IMR-90 (cell line): ENCODE data around the gene LRP1B. TPM values are rescaled to one million over a fixed set of nuclear protein-coding genes. Genes with fewer than 3 reads are reported as not detected.

Experiments used
- ATAC-seq: fragments of 200-7000 bp; cut with Tn5 transposase; 2 replicates; pipeline ENCODE4 v1.9.1; 2020; ENCODE audit warnings: low read depth, mild to moderate bottlenecking, moderate library complexity
- BruUV-seq: library from RNA; stranded (reverse); fragments of 400-500 nt; replicated peaks from 2 replicates; lab custom pipeline; 2021; lab: Mats Ljungman, UMichigan
- CTCF ChIA-PET: fragments of 300-600 bp; formaldehyde crosslinking; extraction: SDS; loops from one replicate; lab custom pipeline; 2021; ENCODE audit warnings: antibody characterized with exemption; lab: Yijun Ruan, JAX
- POLR2A ChIA-PET: fragments of 300-600 bp; sonication (Branson Sonifier 250); formaldehyde crosslinking; loops from one replicate; lab custom pipeline; 2022; ENCODE audit warnings: antibody characterized with exemption; ENCODE audit not compliant: unreplicated experiment; lab: Charles Lee
- DNase-seq: peaks from one replicate; pipeline ENCODE4 v3.0.0; 2013
- H2AFZ ChIP-seq: replicated peaks from 2 replicates; pipeline ENCODE3; 2013; ENCODE audit warnings: low read length, mild to moderate bottlenecking; ENCODE audit not compliant: poor library complexity
- H2AK5ac ChIP-seq: 2 replicates; pipeline ENCODE4 v1.6.1; 2013; ENCODE audit warnings: low read depth, low read length, inconsistent platforms
- H2AK9ac ChIP-seq: replicated peaks from 2 replicates; pipeline ENCODE3; 2013; ENCODE audit warnings: mild to moderate bottlenecking, low read depth, low read length, moderate library complexity; ENCODE audit not compliant: poor library complexity
- H2BK120ac ChIP-seq: 2 replicates; pipeline ENCODE4 v1.6.1; 2013; ENCODE audit warnings: low read depth, low read length, inconsistent platforms
- H2BK15ac ChIP-seq: 3 replicates; pipeline ENCODE4 v1.6.1; 2013; ENCODE audit warnings: low read depth, low read length, inconsistent platforms
- H2BK20ac ChIP-seq: 2 replicates; pipeline ENCODE4 v1.6.1; 2013; ENCODE audit warnings: low read depth, mild to moderate bottlenecking, inconsistent platforms, low read length, moderate library complexity
- H2BK5ac ChIP-seq: 2 replicates; pipeline ENCODE4 v1.6.1; 2013; ENCODE audit warnings: mild to moderate bottlenecking, low read depth, low read length, inconsistent platforms; ENCODE audit not compliant: poor library complexity, severe bottlenecking
- H3K14ac ChIP-seq: replicated peaks from 2 replicates; pipeline ENCODE4 v1.6.1; 2013; ENCODE audit warnings: low read depth, low read length, inconsistent platforms
- H3K18ac ChIP-seq: 2 replicates; pipeline ENCODE4 v1.6.1; 2013; ENCODE audit warnings: low read depth, low read length, control low read depth
- H3K23ac ChIP-seq: 2 replicates; pipeline ENCODE4 v1.6.1; 2013; ENCODE audit warnings: low read depth, low read length, inconsistent platforms
- H3K27ac ChIP-seq: 2 replicates; pipeline ENCODE4 v1.5.1; 2013; ENCODE audit warnings: mild to moderate bottlenecking, control low read depth, low read length; ENCODE audit not compliant: insufficient read depth
- H3K27me3 ChIP-seq: 2 replicates; pipeline ENCODE4 v1.6.1; 2013; ENCODE audit warnings: low read length; ENCODE audit not compliant: control insufficient read depth, insufficient read depth
- H3K36me3 ChIP-seq: 2 replicates; pipeline ENCODE4 v1.6.1; 2013; ENCODE audit warnings: low read length, mixed read lengths; ENCODE audit not compliant: control insufficient read depth, insufficient read depth
- H3K4ac ChIP-seq: 2 replicates; pipeline ENCODE4 v1.6.1; 2013; ENCODE audit warnings: low read depth, low read length, inconsistent platforms
- H3K4me1 ChIP-seq: 2 replicates; pipeline ENCODE4 v1.6.1; 2013; ENCODE audit warnings: low read length, mixed read lengths; ENCODE audit not compliant: control insufficient read depth, insufficient read depth
- H3K4me2 ChIP-seq: 2 replicates; pipeline ENCODE4 v1.6.1; 2013; ENCODE audit warnings: low read depth, mild to moderate bottlenecking, control low read depth, low read length, moderate library complexity
- H3K4me3 ChIP-seq: 2 replicates; pipeline ENCODE4 v1.5.1; 2013; ENCODE audit warnings: low read depth, mild to moderate bottlenecking, control low read depth, low read length, moderate library complexity; ENCODE audit not compliant: insufficient read depth
- H3K56ac ChIP-seq: 2 replicates; pipeline ENCODE4 v1.6.1; 2013; ENCODE audit warnings: low read length, inconsistent platforms; ENCODE audit not compliant: insufficient read depth; ENCODE audit errors: extremely low read depth
- H3K79me1 ChIP-seq, 2 experiments: 2 replicates each; pipeline ENCODE4 v1.6.1; 2013; ENCODE audit warnings: low read length in 2 of 2, inconsistent platforms in 1 of 2, low read depth in 1 of 2
- H3K9ac ChIP-seq: 2 replicates; pipeline ENCODE4 v1.6.1; 2013; ENCODE audit warnings: low read depth, low read length, control low read depth
- H3K9me1 ChIP-seq: 2 replicates; pipeline ENCODE4 v1.6.1; 2013; ENCODE audit warnings: low read length, inconsistent platforms; ENCODE audit not compliant: insufficient read depth
- H3K9me3 ChIP-seq: 2 replicates; pipeline ENCODE4 v1.6.1; 2013; ENCODE audit warnings: low read length; ENCODE audit not compliant: control insufficient read depth, insufficient read depth
- H4K20me1 ChIP-seq: 2 replicates; pipeline ENCODE4 v1.6.1; 2013; ENCODE audit warnings: low read length, inconsistent platforms; ENCODE audit not compliant: insufficient read depth
- H4K5ac ChIP-seq: 2 replicates; pipeline ENCODE4 v1.6.1; 2013; ENCODE audit warnings: mild to moderate bottlenecking, low read depth, low read length, control low read depth
- H4K8ac ChIP-seq, 2 experiments: 2 replicates each; pipeline ENCODE4 v1.6.1; 2013; ENCODE audit warnings: low read depth in 2 of 2, low read length in 2 of 2, control low read depth in 1 of 2, inconsistent platforms in 1 of 2
- H4K91ac ChIP-seq: 2 replicates; pipeline ENCODE4 v1.6.1; 2013; ENCODE audit warnings: low read depth, low read length, inconsistent platforms; ENCODE audit not compliant: insufficient read depth
- BHLHE40 ChIP-seq: fragments of 150-350 bp; IDR thresholded peaks from 2 replicates; pipeline ENCODE4 v1.6.1; 2016; ENCODE audit warnings: mild to moderate bottlenecking, low read depth, low read length
- CEBPB ChIP-seq: IDR thresholded peaks from 2 replicates; pipeline ENCODE4 v1.6.1; 2012; ENCODE audit warnings: low read depth, low read length, improper control_type of control experiment
- CHD1 ChIP-seq: IDR thresholded peaks from 2 replicates; pipeline ENCODE4 v1.6.1; 2012; ENCODE audit warnings: low read depth, low read length, improper control_type of control experiment
- ELK1 ChIP-seq: fragments of 150-350 bp; IDR thresholded peaks from 2 replicates; pipeline ENCODE4 v1.6.1; 2016; ENCODE audit warnings: low read depth, mild to moderate bottlenecking, low read length, moderate library complexity, borderline replicate concordance
- FOS ChIP-seq: fragments of 150-350 bp; IDR thresholded peaks from 2 replicates; pipeline ENCODE4 v1.6.1; 2016; ENCODE audit warnings: low read depth, low read length
- MAFK ChIP-seq: IDR thresholded peaks from 2 replicates; pipeline ENCODE4 v1.6.1; 2012; ENCODE audit warnings: low read depth, low read length, improper control_type of control experiment
- MAZ ChIP-seq: IDR thresholded peaks from 2 replicates; pipeline ENCODE4 v1.6.1; 2012; ENCODE audit warnings: low read depth, mild to moderate bottlenecking, low read length, improper control_type of control experiment, moderate library complexity, borderline replicate concordance
- MXI1 ChIP-seq: IDR thresholded peaks from 2 replicates; pipeline ENCODE4 v1.6.1; 2012; ENCODE audit warnings: low read depth, mild to moderate bottlenecking, low read length, moderate library complexity, borderline replicate concordance
- NFE2L2 ChIP-seq: fragments of 150-350 bp; IDR thresholded peaks from 2 replicates; pipeline ENCODE4 v1.6.1; 2016; ENCODE audit warnings: low read depth, mild to moderate bottlenecking, low read length
- POLR2A ChIP-seq: IDR thresholded peaks from 2 replicates; pipeline ENCODE4 v1.6.1; 2012; ENCODE audit warnings: mild to moderate bottlenecking, low read depth, low read length
- RAD21 ChIP-seq: IDR thresholded peaks from 2 replicates; pipeline ENCODE4 v1.6.1; 2012; ENCODE audit warnings: low read length, improper control_type of control experiment
- RCOR1 ChIP-seq: IDR thresholded peaks from 2 replicates; pipeline ENCODE4 v1.6.1; 2012; ENCODE audit warnings: mild to moderate bottlenecking, low read length, improper control_type of control experiment; ENCODE audit not compliant: insufficient replicate concordance
- RFX5 ChIP-seq: IDR thresholded peaks from 2 replicates; pipeline ENCODE4 v1.8.0; 2012; ENCODE audit warnings: low read depth, mild to moderate bottlenecking, low read length, moderate library complexity
- SMC3 ChIP-seq: fragments of 150-350 bp; IDR thresholded peaks from 2 replicates; pipeline ENCODE4 v1.6.1; 2016; ENCODE audit warnings: low read depth, mild to moderate bottlenecking, antibody characterized with exemption, low read length, moderate library complexity
- WGBS, 2 experiments: methylation state at CpG; one replicate each; pipeline versions ENCODE4 v1.1.5 to v1.1.7; 2013; ENCODE audit warnings: missing lambda C conversion rate in 2 of 2; ENCODE audit not compliant: insufficient read length in 1 of 2; ENCODE audit errors: extremely low coverage in 2 of 2; 5-methylcytosine and 5-hydroxymethylcytosine counted together
- dilution Hi-C: fragments of 300-500 bp; cut with HindIII; formaldehyde crosslinking; loops from one replicate; pipeline ENCODE4 v1.14.3; 2018; ENCODE audit warnings: low sequenced_read_pairs; ENCODE audit not compliant: unreplicated experiment
- in situ Hi-C: fragments of 300-500 bp; cut with MboI; formaldehyde crosslinking; loops from 3 replicates; pipeline ENCODE4 v1.14.3; 2019; ENCODE audit warnings: low sequenced_read_pairs, inconsistent platforms, mixed read lengths
- intact Hi-C: fragments of 100-400 bp; cut with micrococcal nuclease; formaldehyde crosslinking; loops from 2 replicates; pipeline ENCODE4 v1.10.0; 2022
- polyA plus RNA-seq, 3 experiments: library from polyadenylated mRNA; depleted of rRNA; stranded (reverse); fragments of >200 nt; gene quantifications; 2 replicates each; pipeline ENCODE4 v1.2.3, GENCODE V29; 2012; ENCODE audit warnings: low replicate concordance in 1 of 3
- total RNA-seq: library from RNA; depleted of rRNA; stranded (reverse); fragments of >200 nt; gene quantifications from 2 replicates; pipeline ENCODE4 v1.2.3, GENCODE V29; 2012
- TF ChIP-seq, protein P1 (sequence below): conservative IDR thresholded peaks from 2 replicates; pipeline ENCODE4 v1.5.1; 2012; ENCODE audit warnings: mild to moderate bottlenecking, low read depth, low read length, improper control_type of control experiment
- TF ChIP-seq, protein P2 (sequence below): fragments of 150-350 bp; IDR thresholded peaks from 2 replicates; pipeline ENCODE4 v1.6.1; 2017; ENCODE audit warnings: mild to moderate bottlenecking, antibody characterized with exemption, low read length, low read depth

LRP1B gene
- total and polyA plus RNA-seq, 2 of the 4 experiments (the other 2 are of a cell fraction) = under 0.01 to 0.02 TPM

GRCh38 chr2:141151611-141152286 is 979.1 kb downstream of the LRP1B start:
- POLR2A ChIA-PET = no interaction called here
- Histone ChIP-seq H3K9ac (no peak overlapping the region), H3K27me3 (no peaks in the 10 kb centered on the region), H3K4ac (no peak overlapping the region), H4K8ac (no peak overlapping the region), H2BK5ac (no peak overlapping the region), H4K91ac (no peak overlapping the region), H2AFZ (no peak overlapping the region), H3K4me1 (no peaks in the 10 kb centered on the region), H4K5ac (no peak overlapping the region), H3K14ac (no peak overlapping the region), H2BK15ac (no peak overlapping the region), H3K9me3 (no peaks in the 10 kb centered on the region), H3K36me3 (no peaks in the 10 kb centered on the region), H3K9me1 (no peaks in the 10 kb centered on the region), H3K18ac (no peak overlapping the region), H3K79me1 (no peaks in the 10 kb centered on the region), H3K4me2 (no peak overlapping the region), H2BK120ac (no peak overlapping the region), H2AK5ac (no peak overlapping the region), H3K23ac (no peak overlapping the region), H4K20me1 (no peaks in the 10 kb centered on the region), H2BK20ac (no peak overlapping the region), H3K4me3 (no peak overlapping the region), H2AK9ac (no peak overlapping the region), H3K56ac (no peak overlapping the region), H3K27ac (no peak overlapping the region)
- in situ Hi-C loops (no loop called here), dilution Hi-C loops (no loop called here), intact Hi-C loops (no loop called here)
- ATAC-seq (no peak), DNase-seq (no peak)
- no TSS peak for BruUV-seq
- TF ChIP-seq ELK1 = no peak
- TF ChIP-seq SMC3 = no peak
- no peak for TF ChIP-seq NFE2L2
- no peak for TF ChIP-seq RFX5
- TF ChIP-seq RAD21 = no peak
- TF ChIP-seq MAZ = no peak
- TF ChIP-seq, protein P1, sequence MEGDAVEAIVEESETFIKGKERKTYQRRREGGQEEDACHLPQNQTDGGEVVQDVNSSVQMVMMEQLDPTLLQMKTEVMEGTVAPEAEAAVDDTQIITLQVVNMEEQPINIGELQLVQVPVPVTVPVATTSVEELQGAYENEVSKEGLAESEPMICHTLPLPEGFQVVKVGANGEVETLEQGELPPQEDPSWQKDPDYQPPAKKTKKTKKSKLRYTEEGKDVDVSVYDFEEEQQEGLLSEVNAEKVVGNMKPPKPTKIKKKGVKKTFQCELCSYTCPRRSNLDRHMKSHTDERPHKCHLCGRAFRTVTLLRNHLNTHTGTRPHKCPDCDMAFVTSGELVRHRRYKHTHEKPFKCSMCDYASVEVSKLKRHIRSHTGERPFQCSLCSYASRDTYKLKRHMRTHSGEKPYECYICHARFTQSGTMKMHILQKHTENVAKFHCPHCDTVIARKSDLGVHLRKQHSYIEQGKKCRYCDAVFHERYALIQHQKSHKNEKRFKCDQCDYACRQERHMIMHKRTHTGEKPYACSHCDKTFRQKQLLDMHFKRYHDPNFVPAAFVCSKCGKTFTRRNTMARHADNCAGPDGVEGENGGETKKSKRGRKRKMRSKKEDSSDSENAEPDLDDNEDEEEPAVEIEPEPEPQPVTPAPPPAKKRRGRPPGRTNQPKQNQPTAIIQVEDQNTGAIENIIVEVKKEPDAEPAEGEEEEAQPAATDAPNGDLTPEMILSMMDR = no peak
- no peak for TF ChIP-seq MAFK
- TF ChIP-seq POLR2A = no peak
- TF ChIP-seq, protein P2, sequence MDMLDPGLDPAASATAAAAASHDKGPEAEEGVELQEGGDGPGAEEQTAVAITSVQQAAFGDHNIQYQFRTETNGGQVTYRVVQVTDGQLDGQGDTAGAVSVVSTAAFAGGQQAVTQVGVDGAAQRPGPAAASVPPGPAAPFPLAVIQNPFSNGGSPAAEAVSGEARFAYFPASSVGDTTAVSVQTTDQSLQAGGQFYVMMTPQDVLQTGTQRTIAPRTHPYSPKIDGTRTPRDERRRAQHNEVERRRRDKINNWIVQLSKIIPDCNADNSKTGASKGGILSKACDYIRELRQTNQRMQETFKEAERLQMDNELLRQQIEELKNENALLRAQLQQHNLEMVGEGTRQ = no peak
- TF ChIP-seq FOS = no peak
- no peak for TF ChIP-seq CHD1
- TF ChIP-seq RCOR1 = no peak
- TF ChIP-seq CEBPB = no peak
- TF ChIP-seq BHLHE40 = no peak
- no peak for TF ChIP-seq MXI1
- CTCF ChIA-PET = interaction anchor here (0.8 kb wide), 1 partner anchor 19 kb away, joined by 5 read pairs; no protein-coding TSS in a partner anchor
- 0% methylated on average over 1 of the region's 3 CpGs; no CpG with 5 or more reads in 1 of the 2 experiments for WGBS, 2 experiments
